Neural cell (in vitro differentiated cells): ENCODE results near the gene XAGE1A. TPM values are rescaled to one million over a fixed set of nuclear protein-coding genes. Genes with fewer than 3 reads are reported as not detected.
"Not testable (repeated sequence)": the region's sequence is repeated elsewhere in the genome, so short reads cannot be mapped to it uniquely, and the experiment has no call there.

Experiments used
- H2AFZ ChIP-seq: fragments of 200-600, 300-800 bp; sonication (generic), shearing (Covaris generic); 2 replicates; pipeline ENCODE4 v1.6.0; 2014; ENCODE audit warnings: low read depth, mild to moderate bottlenecking, antibody characterized with exemption, low read length, moderate library complexity
- H3F3A ChIP-seq: fragments of 200-600 bp; shearing (Covaris generic); 2 replicates; pipeline ENCODE4 v1.6.1; 2016; ENCODE audit warnings: mild to moderate bottlenecking, moderate library complexity, mixed read lengths, antibody characterized with exemption, low read length; ENCODE audit not compliant: insufficient read depth, poor library complexity, severe bottlenecking
- H3K27ac ChIP-seq: fragments of 200-600, 300-800 bp; sonication (generic), shearing (Covaris generic); 2 replicates; pipeline ENCODE4 v1.5.1; 2014; ENCODE audit warnings: mild to moderate bottlenecking, low read length, moderate library complexity
- H3K27me3 ChIP-seq: fragments of 300-800, 200-600 bp; sonication (generic), shearing (Covaris generic); 2 replicates; pipeline ENCODE4 v1.6.0; 2014; ENCODE audit warnings: mild to moderate bottlenecking, low read depth, low read length, moderate library complexity; ENCODE audit not compliant: insufficient read depth
- H3K36me3 ChIP-seq: fragments of 300-800, 200-600 bp; sonication (generic), shearing (Covaris generic); 2 replicates; pipeline ENCODE4 v1.5.1; 2014; ENCODE audit warnings: mild to moderate bottlenecking, antibody characterized with exemption, low read length, moderate library complexity; ENCODE audit not compliant: insufficient read depth
- H3K4me2 ChIP-seq: fragments of 300-800, 200-600 bp; sonication (generic), shearing (Covaris generic); 2 replicates; pipeline ENCODE4 v1.6.0; 2014; ENCODE audit warnings: mild to moderate bottlenecking, low read length
- H3K4me3 ChIP-seq: fragments of 300-800, 200-600 bp; sonication (generic), shearing (Covaris generic); 2 replicates; pipeline ENCODE4 v1.5.1; 2014; ENCODE audit warnings: mild to moderate bottlenecking, low read length, moderate library complexity
- H3K79me2 ChIP-seq: fragments of 200-600 bp; shearing (Covaris generic); replicated peaks from 2 replicates; pipeline ENCODE4 v1.6.0; 2014; ENCODE audit warnings: mild to moderate bottlenecking, low read length, moderate library complexity; ENCODE audit not compliant: insufficient read depth
- H3K9ac ChIP-seq: fragments of 300-800, 200-600 bp; sonication (generic), shearing (Covaris generic); 2 replicates; pipeline ENCODE4 v1.6.1; 2016; ENCODE audit warnings: mild to moderate bottlenecking, low read length, mixed read lengths
- H3K9me2 ChIP-seq: fragments of 200-600 bp; shearing (Covaris generic); 2 replicates; pipeline ENCODE4 v1.6.1; 2016; ENCODE audit warnings: mild to moderate bottlenecking, low read length, mixed read lengths; ENCODE audit not compliant: insufficient read depth
- H3K9me3 ChIP-seq: fragments of 200-600, 300-800 bp; sonication (generic), shearing (Covaris generic); 2 replicates; pipeline ENCODE4 v1.6.1; 2016; ENCODE audit warnings: mild to moderate bottlenecking, mixed run types, low read length, moderate library complexity, mixed read lengths
- H4K20me1 ChIP-seq: fragments of 200-600 bp; shearing (Covaris generic); 2 replicates; pipeline ENCODE4 v1.6.1; 2016; ENCODE audit warnings: mild to moderate bottlenecking, mixed run types; ENCODE audit not compliant: insufficient read depth
- EP300 ChIP-seq: fragments of 450-650 bp; conservative IDR thresholded peaks from 2 replicates; pipeline ENCODE4 v1.6.1; 2014; ENCODE audit warnings: antibody characterized with exemption, mild to moderate bottlenecking, moderate library complexity; ENCODE audit not compliant: poor library complexity, severe bottlenecking
- EZH2 ChIP-seq: fragments of 200-600, 300-800 bp; shearing (Covaris generic), sonication (generic); IDR thresholded peaks from 2 replicates; pipeline ENCODE4 v1.6.1; 2014; ENCODE audit warnings: antibody characterized with exemption, low read length, borderline replicate concordance, mild to moderate bottlenecking; ENCODE audit not compliant: insufficient read depth, poor library complexity, severe bottlenecking
- MXI1 ChIP-seq: fragments of 450-650 bp; conservative IDR thresholded peaks from 2 replicates; pipeline ENCODE4 v1.6.1; 2014; ENCODE audit warnings: antibody characterized with exemption, mild to moderate bottlenecking; ENCODE audit not compliant: poor library complexity, severe bottlenecking
- POLR2AphosphoS5 ChIP-seq: IDR thresholded peaks from 2 replicates; pipeline ENCODE4 v1.6.1; 2012
- RAD21 ChIP-seq: fragments of 450-650 bp; conservative IDR thresholded peaks from 2 replicates; pipeline ENCODE4 v1.6.1; 2014; ENCODE audit warnings: antibody characterized with exemption, mild to moderate bottlenecking, moderate library complexity
- SMC3 ChIP-seq: fragments of 450-650 bp; conservative IDR thresholded peaks from 2 replicates; pipeline ENCODE4 v1.6.1; 2014; ENCODE audit warnings: antibody characterized with exemption, mild to moderate bottlenecking, moderate library complexity; ENCODE audit not compliant: poor library complexity
- TAF1 ChIP-seq: IDR thresholded peaks from 2 replicates; pipeline ENCODE4 v1.6.1; 2012; ENCODE audit warnings: low read depth
- polyA plus RNA-seq: library from polyadenylated mRNA; depleted of rRNA; stranded (reverse); fragments of >200 nt; gene quantifications from 2 replicates; pipeline ENCODE4 v1.2.3, GENCODE V29; 2014
- TF ChIP-seq, protein P1 (sequence below): fragments of 450-650 bp; IDR thresholded peaks from 2 replicates; pipeline ENCODE4 v1.5.1; 2014; ENCODE audit warnings: antibody characterized with exemption, mild to moderate bottlenecking, moderate library complexity; ENCODE audit not compliant: poor library complexity, severe bottlenecking
- TF ChIP-seq, protein P2 (sequence below): IDR thresholded peaks from 2 replicates; pipeline ENCODE4 v1.6.1; 2012; ENCODE audit warnings: borderline replicate concordance

Gene XAGE1A
- polyA plus RNA-seq, 1 donor from 2014 or later = not detected

DNA sequence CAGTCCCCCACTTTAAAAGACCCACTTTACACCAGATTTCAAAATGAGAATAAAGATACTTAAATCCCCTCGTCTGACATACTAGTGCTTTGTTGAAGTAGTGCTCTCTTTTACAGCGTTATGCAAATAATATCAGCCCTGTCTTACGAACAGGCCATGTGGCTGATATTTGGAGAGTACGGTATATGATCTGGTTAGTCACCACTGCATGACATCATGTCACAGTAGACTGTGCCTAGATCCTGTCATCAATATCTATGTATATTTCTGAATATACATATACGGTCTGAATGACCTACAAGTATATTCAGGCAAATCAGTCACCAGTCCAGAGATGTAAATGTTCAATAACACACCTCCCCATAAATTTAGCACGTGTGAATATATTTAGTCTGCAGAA lies 46.7 kb downstream of the XAGE1A start:
- Histone ChIP-seq H3K79me2 (no peaks in the 10 kb centered on the region), H3K27ac (no peak overlapping the region), H3F3A (no peaks in the 10 kb centered on the region), H3K9me2 (no peaks in the 10 kb centered on the region), H4K20me1 (no peaks in the 10 kb centered on the region), H3K9me3 (no peaks in the 10 kb centered on the region), H3K4me2 (no peak overlapping the region), H3K27me3 (no peaks in the 10 kb centered on the region), H3K9ac (no peak overlapping the region), H3K36me3 (no peaks in the 10 kb centered on the region), H3K4me3 (no peak overlapping the region), H2AFZ (no peak overlapping the region)
- TF ChIP-seq EZH2 = no peak
- no peak for TF ChIP-seq POLR2AphosphoS5
- TF ChIP-seq MXI1 = no peak
- TF ChIP-seq TAF1 = no peak

DNA sequence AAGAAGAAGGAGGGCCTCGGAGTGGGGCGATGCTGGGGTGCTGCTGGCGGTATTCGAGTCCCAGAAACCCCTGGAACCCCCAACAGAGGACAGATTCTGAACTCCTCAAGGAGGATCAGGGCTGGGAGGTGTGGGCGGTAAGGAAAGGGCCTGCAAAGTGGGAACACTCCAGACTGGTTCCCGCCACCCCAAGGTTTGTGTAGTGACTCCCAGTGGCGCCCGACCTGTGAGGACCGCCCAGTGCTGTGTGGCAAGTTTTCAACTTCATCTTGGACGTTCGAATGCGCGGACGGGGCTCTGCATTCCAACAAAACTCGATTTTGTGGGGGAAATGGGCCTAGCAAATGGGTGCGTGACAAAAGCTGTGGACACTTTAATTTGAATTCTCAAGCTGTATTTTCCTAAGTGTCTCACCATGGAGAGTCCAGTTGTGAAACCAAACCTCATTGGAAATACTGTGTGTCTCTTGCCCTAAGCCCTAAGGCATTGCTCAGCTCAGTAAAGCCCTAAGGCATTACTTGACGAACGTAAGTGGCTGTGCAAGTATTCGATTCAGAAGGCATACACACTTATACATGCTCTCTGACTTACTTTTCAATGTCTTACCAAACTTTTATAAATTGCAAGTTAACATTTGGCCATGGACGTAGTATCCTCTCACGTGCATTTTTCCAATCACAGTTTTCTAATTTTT lies 48.7 kb downstream of the XAGE1A start:
- no peaks in the 10 kb centered on the region for H3K79me2 ChIP-seq
- H3K36me3 ChIP-seq = no peaks in the 10 kb centered on the region
- no peak overlapping the region for H3K4me3 ChIP-seq
- H2AFZ ChIP-seq = no peak overlapping the region
- TF ChIP-seq TAF1 (no peak), RAD21 (no peak), MXI1 (no peak), EP300 (no peak), SMC3 (no peak), POLR2AphosphoS5 (no peak), EZH2 (no peak)
- TF ChIP-seq, protein P1, sequence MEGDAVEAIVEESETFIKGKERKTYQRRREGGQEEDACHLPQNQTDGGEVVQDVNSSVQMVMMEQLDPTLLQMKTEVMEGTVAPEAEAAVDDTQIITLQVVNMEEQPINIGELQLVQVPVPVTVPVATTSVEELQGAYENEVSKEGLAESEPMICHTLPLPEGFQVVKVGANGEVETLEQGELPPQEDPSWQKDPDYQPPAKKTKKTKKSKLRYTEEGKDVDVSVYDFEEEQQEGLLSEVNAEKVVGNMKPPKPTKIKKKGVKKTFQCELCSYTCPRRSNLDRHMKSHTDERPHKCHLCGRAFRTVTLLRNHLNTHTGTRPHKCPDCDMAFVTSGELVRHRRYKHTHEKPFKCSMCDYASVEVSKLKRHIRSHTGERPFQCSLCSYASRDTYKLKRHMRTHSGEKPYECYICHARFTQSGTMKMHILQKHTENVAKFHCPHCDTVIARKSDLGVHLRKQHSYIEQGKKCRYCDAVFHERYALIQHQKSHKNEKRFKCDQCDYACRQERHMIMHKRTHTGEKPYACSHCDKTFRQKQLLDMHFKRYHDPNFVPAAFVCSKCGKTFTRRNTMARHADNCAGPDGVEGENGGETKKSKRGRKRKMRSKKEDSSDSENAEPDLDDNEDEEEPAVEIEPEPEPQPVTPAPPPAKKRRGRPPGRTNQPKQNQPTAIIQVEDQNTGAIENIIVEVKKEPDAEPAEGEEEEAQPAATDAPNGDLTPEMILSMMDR = no peak
- TF ChIP-seq, protein P2, sequence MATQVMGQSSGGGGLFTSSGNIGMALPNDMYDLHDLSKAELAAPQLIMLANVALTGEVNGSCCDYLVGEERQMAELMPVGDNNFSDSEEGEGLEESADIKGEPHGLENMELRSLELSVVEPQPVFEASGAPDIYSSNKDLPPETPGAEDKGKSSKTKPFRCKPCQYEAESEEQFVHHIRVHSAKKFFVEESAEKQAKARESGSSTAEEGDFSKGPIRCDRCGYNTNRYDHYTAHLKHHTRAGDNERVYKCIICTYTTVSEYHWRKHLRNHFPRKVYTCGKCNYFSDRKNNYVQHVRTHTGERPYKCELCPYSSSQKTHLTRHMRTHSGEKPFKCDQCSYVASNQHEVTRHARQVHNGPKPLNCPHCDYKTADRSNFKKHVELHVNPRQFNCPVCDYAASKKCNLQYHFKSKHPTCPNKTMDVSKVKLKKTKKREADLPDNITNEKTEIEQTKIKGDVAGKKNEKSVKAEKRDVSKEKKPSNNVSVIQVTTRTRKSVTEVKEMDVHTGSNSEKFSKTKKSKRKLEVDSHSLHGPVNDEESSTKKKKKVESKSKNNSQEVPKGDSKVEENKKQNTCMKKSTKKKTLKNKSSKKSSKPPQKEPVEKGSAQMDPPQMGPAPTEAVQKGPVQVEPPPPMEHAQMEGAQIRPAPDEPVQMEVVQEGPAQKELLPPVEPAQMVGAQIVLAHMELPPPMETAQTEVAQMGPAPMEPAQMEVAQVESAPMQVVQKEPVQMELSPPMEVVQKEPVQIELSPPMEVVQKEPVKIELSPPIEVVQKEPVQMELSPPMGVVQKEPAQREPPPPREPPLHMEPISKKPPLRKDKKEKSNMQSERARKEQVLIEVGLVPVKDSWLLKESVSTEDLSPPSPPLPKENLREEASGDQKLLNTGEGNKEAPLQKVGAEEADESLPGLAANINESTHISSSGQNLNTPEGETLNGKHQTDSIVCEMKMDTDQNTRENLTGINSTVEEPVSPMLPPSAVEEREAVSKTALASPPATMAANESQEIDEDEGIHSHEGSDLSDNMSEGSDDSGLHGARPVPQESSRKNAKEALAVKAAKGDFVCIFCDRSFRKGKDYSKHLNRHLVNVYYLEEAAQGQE = no peak
- no peaks in the 10 kb centered on the region for H4K20me1 ChIP-seq
- no peak overlapping the region for H3K4me2 ChIP-seq
- H3F3A ChIP-seq = no peaks in the 10 kb centered on the region
- no peaks in the 10 kb centered on the region for H3K9me2 ChIP-seq
- no peaks in the 10 kb centered on the region for H3K27me3 ChIP-seq
- H3K27ac ChIP-seq = no peak overlapping the region
- H3K9ac ChIP-seq = no peak overlapping the region
- H3K9me3 ChIP-seq = no peaks in the 10 kb centered on the region

DNA sequence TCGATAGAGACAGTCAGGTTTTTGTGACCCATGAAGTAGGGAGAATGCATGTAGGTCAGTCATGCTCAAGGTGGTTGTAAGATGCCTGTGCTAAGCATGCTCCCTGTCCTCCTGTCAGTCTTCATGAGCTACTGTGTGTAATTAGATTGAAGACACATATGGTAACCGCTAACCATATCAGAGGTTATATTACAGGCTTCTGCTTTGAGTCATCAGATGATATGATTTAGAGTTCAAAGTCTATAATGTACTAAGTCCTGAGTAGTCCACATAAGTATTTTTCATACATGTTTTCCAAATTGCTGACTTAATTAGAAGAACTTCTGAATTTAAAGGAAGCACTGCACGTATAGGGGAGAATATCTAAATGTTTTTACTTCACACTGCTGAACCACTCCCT lies 53.2 kb downstream of the XAGE1A start:
- H3K4me2 ChIP-seq, H3K9me3 ChIP-seq, H4K20me1 ChIP-seq, H3K9ac ChIP-seq, H2AFZ ChIP-seq, H3K27me3 ChIP-seq, H3K27ac ChIP-seq, H3K79me2 ChIP-seq, H3K9me2 ChIP-seq, H3F3A ChIP-seq, H3K36me3 ChIP-seq, H3K4me3 ChIP-seq: not testable (repeated sequence)
